MCF 10A (cell line): Measurements from ENCODE around the gene GFOD1. TPM values are rescaled to one million over a fixed set of nuclear protein-coding genes. Genes with fewer than 3 reads are reported as not detected.

Experiments
- BruUV-seq: library from RNA; stranded (reverse); fragments of 400-500 nt; replicated peaks from 2 replicates; lab custom pipeline; 2021; lab: Mats Ljungman, UMichigan
- CTCF ChIA-PET: fragments of 300-600 bp; sonication (Branson Sonifier 250); formaldehyde crosslinking; extraction: SDS; loops from one replicate; lab custom pipeline; 2021; ENCODE audit warnings: antibody characterized with exemption, inconsistent platforms; lab: Yijun Ruan, JAX
- POLR2A ChIA-PET: fragments of 300-600, 350-650 bp; sonication (Branson Sonifier 250); formaldehyde crosslinking; extraction: SDS; loops from one replicate; lab custom pipeline; 2020; ENCODE audit warnings: antibody characterized with exemption, inconsistent platforms; lab: Yijun Ruan, JAX
- DNase-seq: peaks from one replicate; pipeline ENCODE4 v3.0.0-alpha.2; 2018; ENCODE audit not compliant: unreplicated experiment
- H3K27ac Mint-ChIP-seq: one replicate; pipeline ENCODE4 v1.8.0; 2022; ENCODE audit warnings: mild to moderate bottlenecking, low read depth, mixed read lengths; ENCODE audit not compliant: unreplicated experiment
- H3K27me3 Mint-ChIP-seq: one replicate; pipeline ENCODE4 v1.8.0; 2022; ENCODE audit warnings: mixed read lengths; ENCODE audit not compliant: insufficient read depth, unreplicated experiment
- H3K36me3 Mint-ChIP-seq: one replicate; pipeline ENCODE4 v1.8.0; 2022; ENCODE audit warnings: mild to moderate bottlenecking, moderate library complexity, mixed read lengths; ENCODE audit not compliant: insufficient read depth, unreplicated experiment
- H3K4me1 Mint-ChIP-seq: one replicate; pipeline ENCODE4 v1.8.0; 2022; ENCODE audit warnings: mixed read lengths; ENCODE audit not compliant: insufficient read depth, unreplicated experiment
- H3K4me3 Mint-ChIP-seq: one replicate; pipeline ENCODE4 v1.8.0; 2022; ENCODE audit warnings: mild to moderate bottlenecking, moderate library complexity, mixed read lengths; ENCODE audit not compliant: unreplicated experiment
- H3K9me3 Mint-ChIP-seq: one replicate; pipeline ENCODE4 v1.8.0; 2022; ENCODE audit warnings: mixed read lengths; ENCODE audit not compliant: unreplicated experiment
- CTCF ChIP-seq: fragments of 200-600 bp; IDR thresholded peaks from one replicate; pipeline ENCODE4 v1.8.0; 2022; ENCODE audit warnings: antibody characterized with exemption, mild to moderate bottlenecking; ENCODE audit not compliant: unreplicated experiment
- intact Hi-C: fragments of 100-400 bp; cut with micrococcal nuclease; formaldehyde crosslinking; loops from 2 replicates; pipeline ENCODE4 v1.14.1; 2022
- total RNA-seq: library from RNA; stranded (reverse); gene quantifications from 2 replicates; pipeline ENCODE4 v1.2.3, GENCODE V29; 2022

Gene GFOD1
- total RNA-seq, 1 experiment from 2014 or later, result 9.5 TPM

DNA sequence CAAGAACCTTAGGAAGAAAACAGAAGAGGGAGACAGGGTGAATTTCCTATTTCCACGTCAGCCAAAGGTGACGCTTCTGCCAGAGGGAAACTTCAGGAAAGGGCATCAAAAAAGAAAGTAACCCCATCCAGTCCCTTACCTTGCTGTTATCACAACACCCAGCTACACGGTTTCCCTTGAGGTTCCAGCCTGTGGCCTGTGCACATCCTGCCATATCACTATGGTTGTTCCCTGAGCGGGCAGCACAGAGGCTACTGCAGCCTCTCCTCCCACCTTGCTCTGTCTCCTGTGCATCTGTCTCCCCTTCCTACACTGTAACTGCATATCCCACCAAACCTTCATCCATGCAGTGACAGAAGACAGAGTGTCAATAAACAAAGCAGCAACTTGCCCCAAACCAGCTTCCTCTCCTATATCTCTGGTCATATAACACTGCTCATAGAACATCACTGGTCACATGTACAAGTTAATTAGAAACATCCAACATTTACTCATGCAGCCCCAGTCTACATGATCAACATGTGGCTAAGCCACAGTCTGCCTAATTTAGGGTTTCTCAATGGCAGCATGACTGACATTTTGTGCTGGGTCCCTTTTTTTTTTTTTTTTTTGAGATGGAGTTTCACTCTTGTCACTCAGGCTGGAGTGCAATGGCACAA is 54.7 kb downstream of the GFOD1 start:
- Mint-ChIP-seq H3K27me3 (no peaks in the 10 kb centered on the region), H3K27ac (no peak overlapping the region), H3K4me1 (peaks cover 18% of the 10 kb centered on the region), H3K9me3 (no peaks in the 10 kb centered on the region), H3K36me3 (no peaks in the 10 kb centered on the region), H3K4me3 (no peak overlapping the region)
- POLR2A ChIA-PET, result interaction anchor here (1.3 kb wide), 1 partner anchor 12 kb away, joined by 6 read pairs; no protein-coding TSS in a partner anchor
- TF ChIP-seq CTCF, result no peak
- BruUV-seq, result no TSS peak
- no peak for DNase-seq
- intact Hi-C loops, result no loop called here
- CTCF ChIA-PET, result interaction anchor here (0.6 kb wide), 1 partner anchor 67 kb away, joined by 3 read pairs; no protein-coding TSS in a partner anchor

- ChIA-PET POLR2A (interaction anchor here (1.0 to 1.3 kb wide), 2 partner anchors 13 to 52 kb away, joined by 3 to 6 read pairs; no protein-coding TSS in a partner anchor), CTCF (interaction anchor here (0.6 kb wide), 1 partner anchor 66 kb away, joined by 3 read pairs; no protein-coding TSS in a partner anchor)
- TF ChIP-seq CTCF, result no peak
- intact Hi-C loops, result no loop called here
- no peaks in the 10 kb centered on the region for H3K27me3 Mint-ChIP-seq
- H3K27ac Mint-ChIP-seq, result peak overlapping the region; percentile 40
- H3K4me1 Mint-ChIP-seq, result peaks cover 18% of the 10 kb centered on the region
- no peak overlapping the region for H3K4me3 Mint-ChIP-seq
- no peaks in the 10 kb centered on the region for H3K36me3 Mint-ChIP-seq
- DNase-seq, result peak; percentile 36
- BruUV-seq, result no TSS peak
- H3K9me3 Mint-ChIP-seq, result no peaks in the 10 kb centered on the region
Observed at GRCh38 chr6:13431861-13432465, 55.4 kb downstream of the GFOD1 start.

DNA sequence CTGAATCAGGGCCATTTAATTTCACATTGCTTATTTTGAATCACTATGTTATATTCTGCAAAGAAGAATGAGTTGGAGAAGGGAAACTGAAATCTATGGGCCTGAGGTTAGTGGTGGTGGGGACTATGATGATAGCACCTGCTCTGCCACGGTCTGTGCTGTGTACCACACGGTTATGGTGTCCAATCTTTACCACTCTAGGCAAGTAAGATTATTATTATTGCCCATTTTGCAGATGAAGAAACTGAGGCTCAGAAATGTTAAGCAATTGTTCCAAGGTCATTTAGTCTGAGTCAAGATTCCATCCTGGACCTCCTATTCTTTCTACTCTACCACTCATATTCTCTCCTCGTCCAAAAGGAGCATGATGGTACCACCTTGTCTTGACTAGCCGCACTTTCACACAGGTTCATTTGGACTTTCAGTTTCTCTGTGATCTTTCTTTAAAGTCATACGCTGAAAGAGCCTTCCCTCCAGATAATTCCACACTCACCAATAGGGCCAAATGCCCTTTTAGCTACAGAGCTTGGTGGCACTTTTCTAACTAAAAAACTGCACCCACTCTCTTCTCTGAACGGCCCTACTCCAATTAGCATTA is 56.2 kb downstream of the GFOD1 start:
- Mint-ChIP-seq H3K27ac (peak overlapping the region; percentile 40), H3K27me3 (no peaks in the 10 kb centered on the region), H3K9me3 (no peaks in the 10 kb centered on the region), H3K4me3 (no peak overlapping the region), H3K4me1 (peaks cover 19% of the 10 kb centered on the region), H3K36me3 (no peaks in the 10 kb centered on the region)
- DNase-seq, result no peak
- POLR2A ChIA-PET, result interaction anchor here (0.5 to 1.0 kb wide), 2 partner anchors 9 to 51 kb away, joined by 3 read pairs; no protein-coding TSS in a partner anchor
- no TSS peak for BruUV-seq
- intact Hi-C loops, result no loop called here
- CTCF ChIA-PET, result no interaction called here
- no peak for TF ChIP-seq CTCF

GRCh38 chr6:13429406-13429753 is 58.0 kb downstream of the GFOD1 start:
- intact Hi-C loops, result no loop called here
- POLR2A ChIA-PET, result interaction anchor here (0.6 to 1.4 kb wide), 3 partner anchors 10 to 32 kb away, joined by 3 to 4 read pairs (median 3); no protein-coding TSS in a partner anchor
- CTCF ChIA-PET, result interaction anchor here (1.1 kb wide), 1 partner anchor 46 kb away, joined by 4 read pairs; no protein-coding TSS in a partner anchor
- Mint-ChIP-seq H3K27ac (peak overlapping the region; percentile 68), H3K9me3 (no peaks in the 10 kb centered on the region), H3K27me3 (no peaks in the 10 kb centered on the region), H3K36me3 (no peaks in the 10 kb centered on the region), H3K4me3 (no peak overlapping the region), H3K4me1 (peaks cover 32% of the 10 kb centered on the region)
- DNase-seq, result peak; percentile 33
- BruUV-seq, result no TSS peak
- TF ChIP-seq CTCF, result no peak
